ENCODE data around the gene CD28.

GRCh38 chr2:203662951-203663350 lies 43.5 kb upstream of the CD28 start:
- no peak for TF ChIP-seq REST (IDR thresholded peaks at IDR 0.05; ENCODE audit: low read depth)
- no peak for TF ChIP-seq MAX (IDR thresholded peaks at IDR 0.05)
- TF ChIP-seq TEAD4 (IDR thresholded peaks at IDR 0.05): no peak
- no peak for TF ChIP-seq ZBTB7A (IDR thresholded peaks at IDR 0.05; ENCODE audit: low read depth)
- no peak for TF ChIP-seq YY1 (IDR thresholded peaks at IDR 0.05; ENCODE audit: low read depth)
- TF ChIP-seq EP300 (IDR thresholded peaks at IDR 0.05; ENCODE audit: borderline replicate concordance): no peak
- no peak for TF ChIP-seq NFIC (IDR thresholded peaks at IDR 0.05)
- no peak for TF ChIP-seq TAF1 (IDR thresholded peaks at IDR 0.05; ENCODE audit: low read depth)
- TF ChIP-seq USF1 (IDR thresholded peaks at IDR 0.05): no peak
- TF ChIP-seq RAD21 (IDR thresholded peaks at IDR 0.05; ENCODE audit: low read depth): no peak
- TF ChIP-seq CEBPB (IDR thresholded peaks at IDR 0.05): no peak
